H1 (cell line): ENCODE results near the gene EIF2AK2. TPM values are rescaled to one million over a fixed set of nuclear protein-coding genes. Genes with fewer than 3 reads are reported as not detected.

Source experiments
- POLR2AphosphoS5 ChIP-seq: IDR thresholded peaks from 2 replicates; pipeline ENCODE4 v1.6.1; 2011; ENCODE audit warnings: low read depth, low read length
- polyA plus RNA-seq, 7 experiments: library from polyadenylated mRNA; depleted of rRNA in 3 of 7; stranded (reverse) in 5 of 7; unstranded in 2 of 7; fragments of >200 nt in 5 of 7; fragments of 200-250 nt in 2 of 7; gene quantifications; 1 replicate in 5 of 7; 2 replicates in 1 of 7; 4 replicates in 1 of 7; pipeline versions ENCODE4 v1.2.1 to v1.2.3, GENCODE V29; 2011 to 2013; ENCODE audit warnings: missing spikeins in 2 of 7, mixed read lengths in 2 of 7
- total RNA-seq: library from RNA; stranded (reverse); fragmentation: NEBNext Ultra II Directional; extraction: Animal tissue kit (Norgen Biotek cat#: 25700); gene quantifications from 2 replicates; pipeline ENCODE4 v1.2.1, GENCODE V29; 2021
- TF ChIP-seq, protein P1 (sequence below): fragments of 300-600 bp; sonication (generic); IDR thresholded peaks from 2 replicates; pipeline ENCODE4 v1.7.1; 2012; ENCODE audit warnings: low read length, moderate library complexity, mild to moderate bottlenecking, inconsistent platforms; ENCODE audit not compliant: insufficient replicate concordance

Gene EIF2AK2
- total and polyA plus RNA-seq, 2 of the 8 experiments (the other 6 are each of a cell fraction or from before 2014, with no cell fraction given), result 13.1 to 46.9 TPM

DNA sequence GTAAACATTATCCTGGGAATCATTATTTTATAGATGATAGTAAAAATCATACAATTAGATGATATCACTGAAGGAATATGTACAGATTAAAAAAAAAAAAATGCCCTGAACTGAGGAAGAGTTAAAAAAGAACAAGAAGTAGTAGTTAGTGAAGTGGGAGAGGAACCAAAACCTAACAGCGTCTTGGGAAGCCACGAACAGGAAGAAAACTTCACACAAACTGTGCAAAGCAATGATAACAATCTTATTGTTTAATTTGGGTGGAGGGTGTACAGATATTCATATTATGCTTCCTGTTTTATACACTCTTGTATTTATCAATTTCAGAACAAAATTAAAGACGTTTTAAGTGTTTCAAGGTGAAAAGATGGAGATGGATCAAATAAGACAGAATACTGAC, 76.1 kb downstream of the EIF2AK2 start (continued):
- TF ChIP-seq, protein P1, sequence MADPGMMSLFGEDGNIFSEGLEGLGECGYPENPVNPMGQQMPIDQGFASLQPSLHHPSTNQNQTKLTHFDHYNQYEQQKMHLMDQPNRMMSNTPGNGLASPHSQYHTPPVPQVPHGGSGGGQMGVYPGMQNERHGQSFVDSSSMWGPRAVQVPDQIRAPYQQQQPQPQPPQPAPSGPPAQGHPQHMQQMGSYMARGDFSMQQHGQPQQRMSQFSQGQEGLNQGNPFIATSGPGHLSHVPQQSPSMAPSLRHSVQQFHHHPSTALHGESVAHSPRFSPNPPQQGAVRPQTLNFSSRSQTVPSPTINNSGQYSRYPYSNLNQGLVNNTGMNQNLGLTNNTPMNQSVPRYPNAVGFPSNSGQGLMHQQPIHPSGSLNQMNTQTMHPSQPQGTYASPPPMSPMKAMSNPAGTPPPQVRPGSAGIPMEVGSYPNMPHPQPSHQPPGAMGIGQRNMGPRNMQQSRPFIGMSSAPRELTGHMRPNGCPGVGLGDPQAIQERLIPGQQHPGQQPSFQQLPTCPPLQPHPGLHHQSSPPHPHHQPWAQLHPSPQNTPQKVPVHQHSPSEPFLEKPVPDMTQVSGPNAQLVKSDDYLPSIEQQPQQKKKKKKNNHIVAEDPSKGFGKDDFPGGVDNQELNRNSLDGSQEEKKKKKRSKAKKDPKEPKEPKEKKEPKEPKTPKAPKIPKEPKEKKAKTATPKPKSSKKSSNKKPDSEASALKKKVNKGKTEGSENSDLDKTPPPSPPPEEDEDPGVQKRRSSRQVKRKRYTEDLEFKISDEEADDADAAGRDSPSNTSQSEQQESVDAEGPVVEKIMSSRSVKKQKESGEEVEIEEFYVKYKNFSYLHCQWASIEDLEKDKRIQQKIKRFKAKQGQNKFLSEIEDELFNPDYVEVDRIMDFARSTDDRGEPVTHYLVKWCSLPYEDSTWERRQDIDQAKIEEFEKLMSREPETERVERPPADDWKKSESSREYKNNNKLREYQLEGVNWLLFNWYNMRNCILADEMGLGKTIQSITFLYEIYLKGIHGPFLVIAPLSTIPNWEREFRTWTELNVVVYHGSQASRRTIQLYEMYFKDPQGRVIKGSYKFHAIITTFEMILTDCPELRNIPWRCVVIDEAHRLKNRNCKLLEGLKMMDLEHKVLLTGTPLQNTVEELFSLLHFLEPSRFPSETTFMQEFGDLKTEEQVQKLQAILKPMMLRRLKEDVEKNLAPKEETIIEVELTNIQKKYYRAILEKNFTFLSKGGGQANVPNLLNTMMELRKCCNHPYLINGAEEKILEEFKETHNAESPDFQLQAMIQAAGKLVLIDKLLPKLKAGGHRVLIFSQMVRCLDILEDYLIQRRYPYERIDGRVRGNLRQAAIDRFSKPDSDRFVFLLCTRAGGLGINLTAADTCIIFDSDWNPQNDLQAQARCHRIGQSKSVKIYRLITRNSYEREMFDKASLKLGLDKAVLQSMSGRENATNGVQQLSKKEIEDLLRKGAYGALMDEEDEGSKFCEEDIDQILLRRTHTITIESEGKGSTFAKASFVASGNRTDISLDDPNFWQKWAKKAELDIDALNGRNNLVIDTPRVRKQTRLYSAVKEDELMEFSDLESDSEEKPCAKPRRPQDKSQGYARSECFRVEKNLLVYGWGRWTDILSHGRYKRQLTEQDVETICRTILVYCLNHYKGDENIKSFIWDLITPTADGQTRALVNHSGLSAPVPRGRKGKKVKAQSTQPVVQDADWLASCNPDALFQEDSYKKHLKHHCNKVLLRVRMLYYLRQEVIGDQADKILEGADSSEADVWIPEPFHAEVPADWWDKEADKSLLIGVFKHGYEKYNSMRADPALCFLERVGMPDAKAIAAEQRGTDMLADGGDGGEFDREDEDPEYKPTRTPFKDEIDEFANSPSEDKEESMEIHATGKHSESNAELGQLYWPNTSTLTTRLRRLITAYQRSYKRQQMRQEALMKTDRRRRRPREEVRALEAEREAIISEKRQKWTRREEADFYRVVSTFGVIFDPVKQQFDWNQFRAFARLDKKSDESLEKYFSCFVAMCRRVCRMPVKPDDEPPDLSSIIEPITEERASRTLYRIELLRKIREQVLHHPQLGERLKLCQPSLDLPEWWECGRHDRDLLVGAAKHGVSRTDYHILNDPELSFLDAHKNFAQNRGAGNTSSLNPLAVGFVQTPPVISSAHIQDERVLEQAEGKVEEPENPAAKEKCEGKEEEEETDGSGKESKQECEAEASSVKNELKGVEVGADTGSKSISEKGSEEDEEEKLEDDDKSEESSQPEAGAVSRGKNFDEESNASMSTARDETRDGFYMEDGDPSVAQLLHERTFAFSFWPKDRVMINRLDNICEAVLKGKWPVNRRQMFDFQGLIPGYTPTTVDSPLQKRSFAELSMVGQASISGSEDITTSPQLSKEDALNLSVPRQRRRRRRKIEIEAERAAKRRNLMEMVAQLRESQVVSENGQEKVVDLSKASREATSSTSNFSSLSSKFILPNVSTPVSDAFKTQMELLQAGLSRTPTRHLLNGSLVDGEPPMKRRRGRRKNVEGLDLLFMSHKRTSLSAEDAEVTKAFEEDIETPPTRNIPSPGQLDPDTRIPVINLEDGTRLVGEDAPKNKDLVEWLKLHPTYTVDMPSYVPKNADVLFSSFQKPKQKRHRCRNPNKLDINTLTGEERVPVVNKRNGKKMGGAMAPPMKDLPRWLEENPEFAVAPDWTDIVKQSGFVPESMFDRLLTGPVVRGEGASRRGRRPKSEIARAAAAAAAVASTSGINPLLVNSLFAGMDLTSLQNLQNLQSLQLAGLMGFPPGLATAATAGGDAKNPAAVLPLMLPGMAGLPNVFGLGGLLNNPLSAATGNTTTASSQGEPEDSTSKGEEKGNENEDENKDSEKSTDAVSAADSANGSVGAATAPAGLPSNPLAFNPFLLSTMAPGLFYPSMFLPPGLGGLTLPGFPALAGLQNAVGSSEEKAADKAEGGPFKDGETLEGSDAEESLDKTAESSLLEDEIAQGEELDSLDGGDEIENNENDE, result no peak
- no peak for TF ChIP-seq POLR2AphosphoS5
